Neutrophil (primary cell): ENCODE data around the gene LONP2.

Experiments
- H3K27ac ChIP-seq: fragments of 200-600 bp; sonication (generic); 2 replicates; pipeline ENCODE4 v1.5.1; 2016; ENCODE audit warnings: mild to moderate bottlenecking, moderate library complexity
- H3K27me3 ChIP-seq: fragments of 200-600 bp; sonication (generic); 2 replicates; pipeline ENCODE4 v1.6.0; 2016; ENCODE audit warnings: mild to moderate bottlenecking
- H3K36me3 ChIP-seq: fragments of 200-600 bp; sonication (generic); 2 replicates; pipeline ENCODE4 v1.5.1; 2017
- H3K4me1 ChIP-seq, 2 experiments: fragments of 200-600 bp in 1 of 2; sonication (generic) in 1 of 2; 1 replicate in 1 of 2; 2 replicates in 1 of 2; pipeline versions ENCODE4 v1.5.1 to v1.6.1; 2013 to 2016; ENCODE audit warnings: low read depth in 1 of 2, low read length in 1 of 2, mild to moderate bottlenecking in 1 of 2, moderate library complexity in 1 of 2; ENCODE audit not compliant: control insufficient read depth in 1 of 2, insufficient read depth in 1 of 2
- H3K4me3 ChIP-seq, 2 experiments: fragments of 200-600 bp in 1 of 2; sonication (generic) in 1 of 2; 1 replicate in 1 of 2; 2 replicates in 1 of 2; pipeline ENCODE4 v1.5.1; 2013 to 2016; ENCODE audit warnings: low read depth in 1 of 2, low read length in 1 of 2, mild to moderate bottlenecking in 1 of 2, moderate library complexity in 1 of 2
- H3K9me3 ChIP-seq: fragments of 200-600 bp; sonication (generic); 2 replicates; pipeline ENCODE4 v1.5.1; 2016
- CTCF ChIP-seq: fragments of 200-600 bp; sonication (generic); IDR thresholded peaks from 2 replicates; pipeline ENCODE4 v1.5.1; 2016; ENCODE audit warnings: antibody characterized with exemption

The LONP2 gene

GRCh38 chr16:48405153-48405552 is 161.1 kb downstream of the LONP2 start:
- no peak overlapping the region for H3K4me3 ChIP-seq
- no peak overlapping the region for H3K27ac ChIP-seq
- H3K9me3 ChIP-seq: no peaks in the 10 kb centered on the region
- H3K36me3 ChIP-seq: no peaks in the 10 kb centered on the region
- no peaks in the 10 kb centered on the region for H3K27me3 ChIP-seq
- no peak for TF ChIP-seq CTCF
- H3K4me1 ChIP-seq: no peaks in the 10 kb centered on the region

GRCh38 chr16:48405907-48406306 is 161.8 kb downstream of the LONP2 start:
- no peaks in the 10 kb centered on the region for H3K27me3 ChIP-seq
- H3K27ac ChIP-seq: no peak overlapping the region
- H3K9me3 ChIP-seq: no peaks in the 10 kb centered on the region
- no peak for TF ChIP-seq CTCF
- H3K4me1 ChIP-seq: no peaks in the 10 kb centered on the region
- H3K36me3 ChIP-seq: no peaks in the 10 kb centered on the region
- H3K4me3 ChIP-seq: no peak overlapping the region
